CD4-positive, alpha-beta T cell treated with Interleukin-4 for 1 hour (primary cell): ENCODE measurements around the gene PSMA5.
A peak's percentile ranks its signal among the peaks of the same experiment; 100 is the strongest.
"Not testable (repeated sequence)": the region's sequence is repeated elsewhere in the genome, so short reads cannot be mapped to it uniquely, and the experiment has no call there.

Source experiments
- DNase-seq, 2 donors: peaks; one replicate each; pipeline ENCODE4 v3.0.0-alpha.2; 2020 to 2022

PSMA5 gene

DNA sequence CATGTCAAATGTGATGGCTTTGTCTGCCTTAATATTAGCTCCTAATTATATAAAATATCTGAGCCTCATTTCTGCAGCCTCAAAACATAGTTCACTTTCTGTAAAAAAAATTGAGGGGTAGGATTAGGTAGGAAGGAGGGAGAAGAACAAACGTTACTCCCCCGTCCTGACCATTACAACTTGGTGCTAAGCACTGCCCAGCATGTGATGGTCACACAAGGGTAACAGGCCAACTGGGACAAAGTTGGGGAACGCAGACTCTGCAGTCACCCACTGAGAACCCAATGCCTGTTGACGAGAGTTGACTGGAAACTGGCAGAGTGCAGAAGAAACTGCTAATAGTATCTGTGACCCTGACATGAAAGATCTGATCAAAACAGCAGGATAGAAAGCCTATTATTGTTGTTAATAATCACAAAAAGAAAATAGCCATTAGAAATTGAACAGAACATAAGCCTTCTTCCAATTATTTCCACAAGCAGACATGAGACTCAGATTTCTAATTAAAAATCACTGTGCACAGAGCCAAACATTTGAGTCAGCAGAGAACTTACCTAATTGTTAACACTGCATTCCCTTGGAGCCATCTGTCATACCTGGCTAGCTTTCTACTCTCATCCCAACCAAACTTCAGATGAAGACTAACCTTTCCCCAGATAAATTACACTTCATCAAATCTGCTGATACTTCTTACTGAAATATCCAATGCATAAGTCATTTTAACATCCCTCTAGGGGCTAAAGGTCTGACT, 34.0 kb downstream of the PSMA5 start:
- no peak for DNase-seq

GRCh38 chr1:109391626-109392025, 34.6 kb downstream of the PSMA5 start:
- no peak for DNase-seq

DNA sequence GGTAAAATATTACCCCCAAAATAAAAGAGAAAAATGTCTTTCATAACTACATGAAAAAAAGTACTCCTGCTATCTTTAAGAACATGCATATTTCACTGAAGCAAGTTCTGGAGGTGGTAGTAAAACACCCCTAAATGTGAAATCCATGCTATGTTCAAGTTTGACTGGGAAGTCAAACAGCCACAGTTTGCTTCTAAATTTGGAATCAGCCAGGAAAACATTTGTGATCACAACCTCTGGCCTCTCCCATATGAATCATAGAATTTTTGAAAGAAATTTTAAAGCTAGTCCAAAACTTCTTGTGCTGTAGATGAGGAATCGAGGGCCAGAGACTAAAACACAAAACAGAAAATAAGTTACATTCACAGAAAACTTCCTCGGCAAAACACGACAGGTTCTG, 35.1 kb downstream of the PSMA5 start:
- DNase-seq, result no peak

DNA sequence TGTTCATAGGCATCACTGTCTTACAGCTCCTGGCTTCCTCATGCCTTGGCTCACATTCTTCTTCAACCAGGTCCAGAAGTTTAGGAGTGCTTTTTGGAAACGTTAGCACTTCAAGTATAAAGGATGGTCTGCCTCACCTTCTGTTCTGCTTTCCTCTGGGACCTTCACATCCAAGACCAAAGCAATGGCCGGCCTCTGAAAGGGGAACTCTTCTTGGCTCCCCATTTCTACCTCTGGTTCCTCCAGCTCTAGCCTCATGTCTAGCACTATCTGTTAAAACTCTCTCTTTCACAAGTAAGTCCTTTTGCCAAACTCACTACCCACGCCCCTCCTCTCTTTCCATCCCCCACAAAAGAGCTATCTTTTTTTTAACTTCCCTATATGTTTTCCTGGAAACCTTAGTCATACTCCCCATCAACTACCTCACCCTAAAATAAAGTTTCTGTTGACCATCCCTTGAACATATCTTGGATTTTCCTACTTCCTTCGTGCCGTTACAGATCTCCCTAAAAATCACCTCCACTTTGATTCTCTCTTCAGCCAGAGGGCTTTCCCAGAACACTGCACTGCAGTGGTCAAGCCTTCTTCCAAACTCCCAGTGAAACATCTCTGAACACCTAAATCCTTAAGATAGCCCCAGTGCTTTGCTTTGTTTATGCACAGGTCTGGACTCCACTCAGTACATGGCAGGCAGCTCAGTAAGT, 36.5 kb downstream of the PSMA5 start:
- DNase-seq, result peak in 1 of 2 donors; percentile 51

DNA sequence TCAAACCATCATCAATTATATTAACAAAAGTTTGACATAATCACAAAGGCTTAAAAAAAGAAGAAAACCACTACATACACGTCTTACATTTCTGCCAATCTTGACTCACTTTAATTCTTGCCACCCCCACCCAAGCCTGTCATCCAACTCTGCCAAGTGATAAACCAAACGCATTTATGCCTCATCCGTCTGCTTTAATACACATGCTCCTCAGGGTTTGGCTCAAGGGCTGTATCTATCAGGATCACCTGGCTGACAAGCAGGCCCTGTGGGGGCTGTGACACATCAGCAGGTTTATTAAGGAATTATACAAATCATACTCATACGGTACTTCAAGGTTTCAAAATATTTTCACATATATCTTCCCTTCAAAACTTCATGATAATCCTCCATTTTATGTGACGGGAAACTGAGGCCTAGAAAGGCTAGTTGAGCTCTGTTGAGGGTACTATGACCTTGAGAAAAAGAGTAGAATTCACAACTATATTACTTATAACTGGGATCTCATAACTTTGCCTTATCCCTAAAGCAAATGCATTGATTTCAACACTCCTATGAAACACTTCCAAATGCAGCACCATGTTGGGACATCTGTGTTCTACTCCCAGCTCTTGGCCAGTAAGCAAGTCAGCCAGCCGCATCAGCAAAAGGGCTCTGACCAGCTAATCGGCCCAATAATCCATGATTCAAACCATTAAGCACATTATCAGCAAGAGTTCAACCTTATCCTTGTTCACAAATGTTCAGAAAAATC, 37.2 kb downstream of the PSMA5 start:
- DNase-seq, result no peak

DNA sequence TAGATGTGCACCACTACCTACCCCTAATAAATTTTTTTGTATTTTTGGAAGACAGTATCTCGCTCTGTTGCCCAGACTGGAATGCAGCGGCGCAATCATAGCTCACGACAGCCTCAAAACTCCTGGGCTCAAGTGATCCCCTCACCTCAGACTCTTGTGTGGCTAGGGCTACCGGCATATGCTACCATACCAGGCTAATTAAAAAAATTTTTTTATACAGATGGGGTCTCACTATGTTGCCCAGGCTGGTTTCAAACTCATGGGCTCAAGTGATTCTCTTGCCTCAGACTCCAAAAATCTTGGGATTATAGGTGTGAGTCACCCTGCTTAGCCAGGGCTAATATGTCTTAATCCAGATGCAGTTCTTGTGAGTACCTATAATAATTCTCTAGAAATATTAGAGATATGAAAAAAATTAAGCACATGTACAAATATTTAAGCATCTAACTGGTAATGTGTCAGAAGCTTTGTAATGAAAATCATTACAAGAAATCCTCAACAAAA, 38.0 kb downstream of the PSMA5 start:
- DNase-seq, result no peak

DNA sequence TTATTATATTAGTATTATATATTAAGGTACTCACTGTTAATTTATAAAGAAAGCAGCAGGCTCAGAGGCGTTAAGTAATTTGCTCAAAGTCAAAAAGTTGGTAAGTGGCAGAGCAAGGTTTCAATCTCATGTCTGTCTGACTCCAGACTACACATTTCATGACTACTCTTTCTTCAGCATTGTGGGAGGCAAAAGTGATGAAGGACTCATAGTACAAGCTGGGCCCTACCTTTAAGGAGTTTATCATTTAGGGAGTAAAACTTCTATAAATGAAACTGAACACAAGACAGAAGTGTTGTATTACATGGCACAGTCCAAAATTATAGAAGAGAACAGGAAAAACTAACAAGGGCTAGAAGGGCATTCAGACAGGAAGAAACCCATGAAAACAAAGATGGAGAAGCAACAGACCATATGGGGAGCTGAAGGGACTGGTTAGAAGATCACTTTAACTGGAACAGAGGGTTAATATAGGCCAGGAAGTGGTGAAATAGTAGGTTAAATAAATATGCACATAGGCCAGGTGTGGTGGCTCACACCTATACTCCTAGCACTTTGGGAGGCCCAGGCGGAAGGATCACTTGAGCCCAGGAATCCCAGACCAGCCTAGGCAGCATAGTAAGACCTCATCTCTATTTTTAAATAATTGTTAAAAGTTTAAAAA, 40.1 kb downstream of the PSMA5 start:
- no peak for DNase-seq

GRCh38 chr1:109385417-109385816, 40.8 kb downstream of the PSMA5 start:
- DNase-seq, result no peak

- DNase-seq, result no peak
Measured at GRCh38 chr1:109383854-109384253, 42.4 kb downstream of the PSMA5 start.

- no peak for DNase-seq
Measured at GRCh38 chr1:109383087-109383779, 43.0 kb downstream of the PSMA5 start.

GRCh38 chr1:109381573-109381972, 44.7 kb downstream of the PSMA5 start:
- no peak for DNase-seq

- DNase-seq, result no peak
Measured at GRCh38 chr1:109379907-109380306, 46.3 kb downstream of the PSMA5 start.

- no peak for DNase-seq
Measured at GRCh38 chr1:109379422-109379821, 46.8 kb downstream of the PSMA5 start.

DNA sequence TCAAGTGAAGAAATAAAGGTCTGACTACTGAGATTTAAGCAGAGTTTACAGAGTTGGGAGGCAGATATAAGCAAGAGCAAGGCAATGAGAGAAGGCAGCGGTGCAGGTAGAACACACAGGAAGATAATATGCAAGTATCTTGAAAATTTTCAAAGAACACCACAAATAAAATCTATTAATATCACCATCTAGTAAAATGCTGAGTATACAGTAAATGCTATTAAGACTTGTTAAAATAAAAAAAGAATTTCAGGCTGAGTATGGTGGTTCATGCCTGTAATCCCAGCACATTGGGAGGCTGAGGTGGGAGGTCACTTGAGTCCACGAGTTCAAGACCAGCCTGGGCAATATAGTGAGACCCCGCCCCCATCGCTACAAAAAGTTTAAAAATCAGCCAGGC, 48.5 kb downstream of the PSMA5 start:
- DNase-seq, result no peak

GRCh38 chr1:109373696-109374095, 52.6 kb downstream of the PSMA5 start:
- not testable (repeated sequence) for DNase-seq

DNA sequence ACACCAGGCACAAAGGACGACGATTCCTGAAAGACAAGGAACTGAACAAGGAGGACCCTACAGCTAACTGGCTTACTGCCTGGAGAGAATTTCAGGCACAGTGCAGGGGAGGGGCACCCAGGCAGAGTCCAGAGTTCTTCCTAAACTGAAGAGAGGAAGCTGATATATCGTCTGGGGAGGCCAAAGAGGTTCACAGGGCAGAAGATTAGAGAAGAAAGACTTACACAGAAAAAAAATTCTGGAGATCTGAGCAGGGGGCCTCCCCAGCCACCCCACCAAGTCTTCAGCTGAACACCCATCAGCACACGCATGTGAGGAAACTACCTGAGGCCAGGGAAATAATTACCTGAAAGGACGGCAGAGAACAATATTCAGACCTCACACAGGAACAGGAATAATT, 53.1 kb downstream of the PSMA5 start:
- no peak for DNase-seq

- DNase-seq, result no peak
Measured at GRCh38 chr1:109372281-109372680, 54.0 kb downstream of the PSMA5 start.

DNA sequence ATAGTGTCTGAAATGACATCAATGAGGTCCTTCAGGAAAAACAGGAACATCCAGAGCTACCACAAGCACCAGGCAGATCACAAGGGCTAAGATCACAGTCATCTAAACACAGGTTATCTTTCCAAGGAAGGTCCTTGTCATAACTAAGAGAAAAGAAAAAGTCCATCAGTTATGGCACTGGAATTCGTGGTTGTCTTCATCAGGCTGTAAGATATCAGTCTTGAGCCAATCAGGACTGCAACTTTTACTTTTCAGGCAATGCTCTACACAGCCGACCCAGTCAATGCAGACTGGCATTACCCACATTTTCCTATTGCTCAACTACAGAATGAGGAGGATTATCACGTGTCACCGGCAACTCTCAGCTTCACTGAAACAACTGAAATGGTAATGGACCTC, 54.9 kb downstream of the PSMA5 start:
- DNase-seq, result no peak

GRCh38 chr1:109370712-109371340, 55.4 kb downstream of the PSMA5 start:
- no peak for DNase-seq

- DNase-seq, result peak in 1 of 2 donors; percentile 18
Measured at GRCh38 chr1:109369167-109369746, 57.0 kb downstream of the PSMA5 start.

DNA sequence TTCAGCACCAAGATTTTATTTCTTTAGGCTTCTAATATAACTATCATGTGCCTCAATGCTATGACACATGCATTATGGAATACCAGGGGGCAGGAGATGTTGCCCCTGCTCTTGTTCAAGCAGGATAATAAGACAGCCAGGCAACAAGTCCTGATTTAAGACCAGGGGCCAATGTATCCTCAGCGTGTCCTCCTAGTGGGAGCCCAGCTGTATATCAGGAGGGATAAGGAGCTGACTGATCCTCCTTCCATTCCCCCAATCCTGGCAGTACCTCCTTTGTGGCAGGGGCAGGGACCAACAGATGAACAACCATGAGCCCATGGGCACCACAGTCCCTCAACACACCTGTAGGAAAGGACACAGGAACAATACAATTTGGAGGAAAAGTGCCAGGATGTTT, 57.8 kb downstream of the PSMA5 start:
- no peak for DNase-seq

- no peak for DNase-seq
Measured at GRCh38 chr1:109367626-109368025, 58.6 kb downstream of the PSMA5 start.
